ENCODE measurements around the gene PDCD2L. TPM values are rescaled to one million over a fixed set of nuclear protein-coding genes. Genes with fewer than 3 reads are reported as not detected.

The PDCD2L gene
- total RNA-seq, 4 donors from 2014 or later: 5.9 to 20.3 (median 14.7) TPM

- Histone ChIP-seq H3K27me3 (no peaks in the 10 kb centered on the region), H3K27ac (no peak overlapping the region), H3K9me3 (no peaks in the 10 kb centered on the region), H3K4me1 (peaks cover 22% of the 10 kb centered on the region), H3K36me3 (peaks cover 59% of the 10 kb centered on the region), H3K4me3 (no peak overlapping the region)
- peak in 1 of 2 donors; percentile 11 for DNase-seq (ENCODE audit: low spot score in 2 of 2)
- 48% methylated on average over 8 of the region's 8 CpGs for WGBS
- TF ChIP-seq, protein P1, sequence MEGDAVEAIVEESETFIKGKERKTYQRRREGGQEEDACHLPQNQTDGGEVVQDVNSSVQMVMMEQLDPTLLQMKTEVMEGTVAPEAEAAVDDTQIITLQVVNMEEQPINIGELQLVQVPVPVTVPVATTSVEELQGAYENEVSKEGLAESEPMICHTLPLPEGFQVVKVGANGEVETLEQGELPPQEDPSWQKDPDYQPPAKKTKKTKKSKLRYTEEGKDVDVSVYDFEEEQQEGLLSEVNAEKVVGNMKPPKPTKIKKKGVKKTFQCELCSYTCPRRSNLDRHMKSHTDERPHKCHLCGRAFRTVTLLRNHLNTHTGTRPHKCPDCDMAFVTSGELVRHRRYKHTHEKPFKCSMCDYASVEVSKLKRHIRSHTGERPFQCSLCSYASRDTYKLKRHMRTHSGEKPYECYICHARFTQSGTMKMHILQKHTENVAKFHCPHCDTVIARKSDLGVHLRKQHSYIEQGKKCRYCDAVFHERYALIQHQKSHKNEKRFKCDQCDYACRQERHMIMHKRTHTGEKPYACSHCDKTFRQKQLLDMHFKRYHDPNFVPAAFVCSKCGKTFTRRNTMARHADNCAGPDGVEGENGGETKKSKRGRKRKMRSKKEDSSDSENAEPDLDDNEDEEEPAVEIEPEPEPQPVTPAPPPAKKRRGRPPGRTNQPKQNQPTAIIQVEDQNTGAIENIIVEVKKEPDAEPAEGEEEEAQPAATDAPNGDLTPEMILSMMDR (IDR thresholded peaks at IDR 0.05): no peak
- no peak for TF ChIP-seq POLR2AphosphoS5 (IDR thresholded peaks at IDR 0.05)
- TF ChIP-seq POLR2A (IDR thresholded peaks at IDR 0.05): no peak
- TF ChIP-seq EP300 (IDR thresholded peaks at IDR 0.05): no peak
Measured at GRCh38 chr19:34471906-34472700, 67.9 kb downstream of the PDCD2L start.

GRCh38 chr19:34474233-34474989 is 70.2 kb downstream of the PDCD2L start:
- Histone ChIP-seq H3K27me3 (no peaks in the 10 kb centered on the region), H3K9me3 (no peaks in the 10 kb centered on the region), H3K4me1 (peaks cover 22% of the 10 kb centered on the region), H3K4me3 (no peak overlapping the region), H3K27ac (no peak overlapping the region), H3K36me3 (peaks cover 36% of the 10 kb centered on the region)
- 69% methylated on average over 4 of the region's 4 CpGs for WGBS
- TF ChIP-seq, protein P1 (IDR thresholded peaks at IDR 0.05): no peak
- TF ChIP-seq POLR2AphosphoS5 (IDR thresholded peaks at IDR 0.05) (no peak), POLR2A (IDR thresholded peaks at IDR 0.05) (no peak), EP300 (IDR thresholded peaks at IDR 0.05) (no peak)
- peak in 1 of 2 donors; percentile 35 for DNase-seq (ENCODE audit: low spot score in 2 of 2)

DNA sequence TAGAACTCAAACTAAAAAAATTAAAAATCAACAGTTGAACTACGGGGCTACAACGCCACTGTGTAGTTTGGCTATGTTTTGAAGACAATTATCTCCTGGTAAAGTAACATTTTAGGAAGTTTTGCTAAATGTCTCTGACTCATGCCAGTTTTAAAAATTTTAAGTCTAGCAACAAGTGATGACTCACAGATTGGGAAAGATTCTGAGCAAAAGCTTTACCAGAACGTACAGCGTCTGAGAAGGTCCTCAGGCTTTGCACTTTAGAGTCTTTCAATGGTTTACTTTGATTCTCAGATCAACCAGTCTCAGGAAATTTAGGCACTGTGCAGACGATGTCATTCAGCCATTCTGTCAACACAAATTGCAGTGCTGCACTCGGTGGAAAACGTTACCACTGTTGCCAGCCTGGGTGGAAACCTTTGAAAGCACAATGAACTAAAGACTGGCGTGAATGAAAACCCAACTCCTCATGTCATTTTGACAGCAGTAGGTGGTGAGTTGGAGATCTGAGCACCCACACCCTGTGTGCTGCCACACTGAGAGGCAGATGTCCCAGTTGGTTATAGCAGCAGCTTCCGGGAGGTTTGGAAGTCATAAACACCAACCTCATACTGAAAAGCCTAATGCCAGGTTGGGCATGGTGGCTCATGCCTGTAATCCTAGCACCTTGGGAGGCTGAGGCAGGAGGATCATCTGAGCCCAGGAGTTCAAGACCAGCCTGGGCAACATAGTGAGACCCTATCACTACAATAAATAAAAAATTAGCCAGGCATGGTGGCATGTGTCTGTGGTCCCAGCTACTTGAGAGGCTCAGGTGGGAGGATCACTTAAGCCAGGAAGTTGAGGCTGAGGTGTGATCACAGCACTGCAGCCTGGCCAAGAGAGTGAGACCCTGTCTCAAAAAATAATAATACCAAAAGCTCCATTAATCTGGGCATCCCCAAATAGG is 71.1 kb downstream of the PDCD2L start:
- WGBS: 21% methylated on average over 9 of the region's 9 CpGs
- Histone ChIP-seq H3K36me3 (peaks cover 27% of the 10 kb centered on the region), H3K27ac (peak overlapping the region; percentile 2), H3K27me3 (no peaks in the 10 kb centered on the region), H3K9me3 (no peaks in the 10 kb centered on the region), H3K4me1 (peaks cover 22% of the 10 kb centered on the region), H3K4me3 (no peak overlapping the region)
- TF ChIP-seq, protein P1 (IDR thresholded peaks at IDR 0.05): no peak
- TF ChIP-seq POLR2AphosphoS5 (IDR thresholded peaks at IDR 0.05): no peak
- TF ChIP-seq EP300 (IDR thresholded peaks at IDR 0.05): no peak
- no peak for TF ChIP-seq POLR2A (IDR thresholded peaks at IDR 0.05)
- peak in 1 of 2 donors; percentile 32 for DNase-seq (ENCODE audit: low spot score in 2 of 2)

Other genes with a start within 250 kb of the PDCD2L start
- gene LSM14A, start 231.9 kb upstream of the PDCD2L start, total RNA-seq: 100 to 1,000 TPM; 107 to 156 (median 116) TPM
- 10 to 100 TPM; 24.3 to 37.3 (median 31.0) TPM for gene GARRE1, start 149.8 kb upstream of the PDCD2L start, total RNA-seq
- 100 to 1,000 TPM in 3 of 4 donors, 10 to 100 TPM in 1; 75.8 to 219 (median 180) TPM for gene GPI, start 39.2 kb upstream of the PDCD2L start, total RNA-seq
- 10 to 100 TPM; 60.5 to 98.6 (median 84.7) TPM for gene UBA2, start 24.0 kb downstream of the PDCD2L start, total RNA-seq
- gene WTIP, start 77.4 kb downstream of the PDCD2L start, total RNA-seq: 10 to 100 TPM in 2 of 4 donors, 1 to 10 TPM in 2; 8.7 to 15.7 (median 12.5) TPM